CD4-positive, alpha-beta T cell (primary cell): ENCODE results near the gene ABCC11. TPM values are rescaled to one million over a fixed set of nuclear protein-coding genes. Genes with fewer than 3 reads are reported as not detected.

Experiments used
- ATAC-seq: fragments of 200-7000 bp; cut with Tn5 transposase; one replicate; pipeline ENCODE4 v1.10.0; 2022; ENCODE audit warnings: mild to moderate bottlenecking; ENCODE audit not compliant: poor library complexity
- CTCF ChIA-PET: fragments of 350-600 bp; sonication (Branson Sonifier 250); formaldehyde crosslinking; loops from one replicate; lab custom pipeline; 2021; ENCODE audit warnings: antibody characterized with exemption, inconsistent platforms; lab: Charles Lee
- POLR2A ChIA-PET: fragments of 350-600 bp; sonication (Branson Sonifier 250); formaldehyde crosslinking; loops from one replicate; lab custom pipeline; 2021; ENCODE audit warnings: antibody characterized with exemption, inconsistent platforms; lab: Charles Lee
- DNase-seq, 14 experiments: peaks; one replicate each; pipeline ENCODE4 v3.0.0-alpha.2; 2013 to 2020; ENCODE audit warnings: mixed read lengths in 2 of 14
- H3K27ac ChIP-seq, 2 donors: one replicate each; pipeline versions ENCODE4 v1.5.1 to v1.7.0; 2013; ENCODE audit warnings: low read length in 2 of 2, low read depth in 1 of 2, mild to moderate bottlenecking in 1 of 2
- H3K27me3 ChIP-seq, 2 experiments: 1 replicate in 1 of 2; 2 replicates in 1 of 2; pipeline versions ENCODE4 v1.6.1 to v1.7.0; 2013; ENCODE audit warnings: low read length in 2 of 2, control low read depth in 1 of 2, mild to moderate bottlenecking in 1 of 2, moderate library complexity in 1 of 2; ENCODE audit not compliant: insufficient read depth in 2 of 2, control insufficient read depth in 1 of 2
- H3K36me3 ChIP-seq: one replicate; pipeline ENCODE4 v1.6.1; 2013; ENCODE audit warnings: low read length, control low read depth; ENCODE audit not compliant: insufficient read depth
- H3K4me1 ChIP-seq: one replicate; pipeline ENCODE4 v1.6.1; 2013; ENCODE audit warnings: low read length, control low read depth; ENCODE audit not compliant: insufficient read depth
- H3K4me3 ChIP-seq: one replicate; pipeline ENCODE4 v1.5.1; 2013; ENCODE audit warnings: mild to moderate bottlenecking, low read length, moderate library complexity
- H3K9me3 ChIP-seq, 2 experiments: 1 replicate in 1 of 2; 2 replicates in 1 of 2; pipeline versions ENCODE4 v1.6.1 to v1.7.0; 2013; ENCODE audit warnings: low read length in 2 of 2, mild to moderate bottlenecking in 2 of 2, control low read depth in 1 of 2, moderate library complexity in 1 of 2; ENCODE audit not compliant: control insufficient read depth in 1 of 2, insufficient read depth in 1 of 2
- H3K27ac Mint-ChIP-seq: one replicate; pipeline ENCODE4 v1.8.0; 2020; ENCODE audit warnings: mixed read lengths
- H3K27me3 Mint-ChIP-seq: one replicate; pipeline ENCODE4 v1.8.0; 2021; ENCODE audit warnings: mixed read lengths
- H3K36me3 Mint-ChIP-seq: one replicate; pipeline ENCODE4 v1.8.0; 2021; ENCODE audit warnings: low read depth, mixed read lengths
- H3K4me1 Mint-ChIP-seq: one replicate; pipeline ENCODE4 v1.8.0; 2021; ENCODE audit warnings: low read depth, mixed read lengths
- H3K4me3 Mint-ChIP-seq: one replicate; pipeline ENCODE4 v1.8.0; 2020; ENCODE audit warnings: mild to moderate bottlenecking, mixed read lengths
- H3K9me3 Mint-ChIP-seq: one replicate; pipeline ENCODE4 v1.8.0; 2020; ENCODE audit warnings: mixed read lengths
- intact Hi-C, 2 experiments: fragments of 100-400 bp; cut with DNase I in 1 of 2; cut with micrococcal nuclease in 1 of 2; formaldehyde crosslinking; loops; one replicate each; pipeline versions ENCODE4 v1.15.1 to v1.9.0; 2023 to 2025; cut with DNase I, micrococcal nuclease
- total RNA-seq, 174 experiments: library from RNA in 2 of 174; stranded (reverse) in 2 of 174; gene quantifications; one replicate each; pipeline ENCODE4 v1.2.3 and lab custom pipeline; 2021 to 2026
- TF ChIP-seq, protein P1 (sequence below): fragments of 200-600 bp; IDR thresholded peaks from one replicate; pipeline ENCODE4 v1.8.0; 2022; ENCODE audit warnings: antibody characterized with exemption, mild to moderate bottlenecking

Gene ABCC11
- total RNA-seq, 2 experiments from 2014 or later = 0.08 TPM; not detected in 1

DNA sequence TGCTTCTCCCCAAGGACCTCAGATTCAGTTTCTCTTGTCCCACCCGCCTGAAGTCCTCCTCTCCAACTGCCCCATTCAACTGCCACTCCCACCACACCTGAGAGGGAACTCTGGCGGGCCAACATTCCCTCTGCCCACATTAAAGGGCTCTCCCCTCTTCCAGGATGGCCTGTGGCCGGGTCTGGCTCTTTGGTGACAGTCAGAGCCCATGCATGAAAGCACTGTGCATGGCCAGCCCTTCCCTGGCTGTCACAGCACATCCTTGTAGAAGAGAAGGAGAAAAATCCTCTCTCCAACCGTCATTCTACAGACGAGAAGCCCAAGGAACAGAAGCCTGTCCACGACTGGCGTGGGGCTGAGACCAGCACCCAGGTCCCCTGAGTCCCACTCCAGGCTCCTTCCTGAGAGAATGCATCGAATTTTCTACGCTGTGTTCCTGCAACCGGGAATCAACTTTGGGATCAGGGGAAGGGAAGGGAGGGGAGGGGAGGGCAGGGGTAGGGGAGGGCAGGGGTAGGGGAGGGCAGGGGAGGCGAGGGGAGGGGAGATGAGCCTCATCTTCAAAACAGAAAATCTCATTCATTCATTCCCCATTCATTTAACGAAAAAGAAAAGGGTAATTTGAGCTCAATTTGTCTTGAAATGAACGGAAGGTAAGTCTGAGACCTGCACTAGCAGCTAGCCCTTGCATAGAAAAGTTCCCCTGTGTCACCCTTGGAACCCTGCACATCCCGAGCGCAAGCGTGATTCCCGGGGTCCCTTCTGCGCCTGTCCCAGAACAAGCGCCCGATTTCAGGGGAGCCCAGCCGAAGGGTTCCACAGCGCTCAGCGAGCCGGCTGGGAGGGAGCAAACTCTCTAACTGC is 91.2 kb downstream of the ABCC11 start, which contains the start of gene ABCC12:
TSS of gene ABCC12 (minus strand) at position 68 of the 864 bp plus-strand sequence. CDS start 9,569 bp downstream, outside the sequence.
- H3K4me3 Mint-ChIP-seq = no peak within 1 kb of the TSS
- TF ChIP-seq, protein P1, sequence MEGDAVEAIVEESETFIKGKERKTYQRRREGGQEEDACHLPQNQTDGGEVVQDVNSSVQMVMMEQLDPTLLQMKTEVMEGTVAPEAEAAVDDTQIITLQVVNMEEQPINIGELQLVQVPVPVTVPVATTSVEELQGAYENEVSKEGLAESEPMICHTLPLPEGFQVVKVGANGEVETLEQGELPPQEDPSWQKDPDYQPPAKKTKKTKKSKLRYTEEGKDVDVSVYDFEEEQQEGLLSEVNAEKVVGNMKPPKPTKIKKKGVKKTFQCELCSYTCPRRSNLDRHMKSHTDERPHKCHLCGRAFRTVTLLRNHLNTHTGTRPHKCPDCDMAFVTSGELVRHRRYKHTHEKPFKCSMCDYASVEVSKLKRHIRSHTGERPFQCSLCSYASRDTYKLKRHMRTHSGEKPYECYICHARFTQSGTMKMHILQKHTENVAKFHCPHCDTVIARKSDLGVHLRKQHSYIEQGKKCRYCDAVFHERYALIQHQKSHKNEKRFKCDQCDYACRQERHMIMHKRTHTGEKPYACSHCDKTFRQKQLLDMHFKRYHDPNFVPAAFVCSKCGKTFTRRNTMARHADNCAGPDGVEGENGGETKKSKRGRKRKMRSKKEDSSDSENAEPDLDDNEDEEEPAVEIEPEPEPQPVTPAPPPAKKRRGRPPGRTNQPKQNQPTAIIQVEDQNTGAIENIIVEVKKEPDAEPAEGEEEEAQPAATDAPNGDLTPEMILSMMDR = no peak

DNA sequence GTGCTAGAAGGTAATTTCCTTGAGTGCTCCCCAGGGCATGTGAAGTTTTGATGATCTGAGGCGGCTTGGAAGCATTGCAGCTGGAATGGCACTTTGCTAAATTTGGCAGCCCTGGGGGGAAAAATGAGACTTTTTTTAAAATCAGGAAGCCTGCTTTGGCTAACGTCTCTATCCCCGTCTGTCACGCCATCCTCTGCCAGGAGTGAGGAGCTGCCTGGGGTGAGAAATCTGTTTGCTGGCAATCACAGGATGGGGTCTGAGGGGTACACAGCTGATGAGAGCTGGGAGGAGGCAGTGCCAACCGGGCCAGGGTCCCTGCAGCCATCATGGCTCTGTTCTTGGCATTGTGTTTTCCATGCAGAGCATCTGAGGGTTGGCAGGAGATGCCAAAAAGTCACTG is 93.6 kb downstream of the ABCC11 start:
- H3K4me3 ChIP-seq = no peak overlapping the region
- Mint-ChIP-seq H3K27me3 (peaks cover 27% of the 10 kb centered on the region), H3K36me3 (no peaks in the 10 kb centered on the region), H3K9me3 (no peaks in the 10 kb centered on the region), H3K4me3 (no peak overlapping the region), H3K4me1 (no peaks in the 10 kb centered on the region), H3K27ac (no peak overlapping the region)
- peaks cover 0 to 3% of the 10 kb centered on the region in 2 experiments for H3K27me3 ChIP-seq
- ChIA-PET CTCF (no interaction called here), POLR2A (no interaction called here)
- TF ChIP-seq, protein P1 = no peak
- no peaks in the 10 kb centered on the region for H3K9me3 ChIP-seq
- no peaks in the 10 kb centered on the region for H3K36me3 ChIP-seq
- intact Hi-C loops = no loop called here
- DNase-seq (no peak), ATAC-seq (no peak)
- H3K27ac ChIP-seq = no peak overlapping the region
- peaks cover 7% of the 10 kb centered on the region for H3K4me1 ChIP-seq

More for the DNA sequence above, 91.2 kb downstream of the ABCC11 start, which contains the start of gene ABCC12:
- Histone ChIP-seq H3K4me3 (no peak within 1 kb of the TSS), H3K4me1 (peaks cover 7% of the 10 kb centered on the region), H3K27me3 (peaks cover 0 to 3% of the 10 kb centered on the region in 2 experiments), H3K36me3 (no peaks in the 10 kb centered on the region), H3K9me3 (no peaks in the 10 kb centered on the region), H3K27ac (no peak within 1 kb of the TSS)
- ATAC-seq = no peak
- DNase-seq = no peak
- Mint-ChIP-seq H3K27me3 (peaks cover 15% of the 10 kb centered on the region), H3K9me3 (no peaks in the 10 kb centered on the region), H3K4me1 (no peaks in the 10 kb centered on the region), H3K36me3 (no peaks in the 10 kb centered on the region), H3K27ac (no peak within 1 kb of the TSS)
- intact Hi-C loops = loop anchor here (1.0 to 5.0 kb wide), 5 partner anchors 476 to 1539 kb away; no protein-coding TSS in a partner anchor
- POLR2A ChIA-PET = no interaction called here
- CTCF ChIA-PET = interaction anchor here (1.0 kb wide), 1 partner anchor 9 kb away, joined by 3 read pairs; no protein-coding TSS in a partner anchor

DNA sequence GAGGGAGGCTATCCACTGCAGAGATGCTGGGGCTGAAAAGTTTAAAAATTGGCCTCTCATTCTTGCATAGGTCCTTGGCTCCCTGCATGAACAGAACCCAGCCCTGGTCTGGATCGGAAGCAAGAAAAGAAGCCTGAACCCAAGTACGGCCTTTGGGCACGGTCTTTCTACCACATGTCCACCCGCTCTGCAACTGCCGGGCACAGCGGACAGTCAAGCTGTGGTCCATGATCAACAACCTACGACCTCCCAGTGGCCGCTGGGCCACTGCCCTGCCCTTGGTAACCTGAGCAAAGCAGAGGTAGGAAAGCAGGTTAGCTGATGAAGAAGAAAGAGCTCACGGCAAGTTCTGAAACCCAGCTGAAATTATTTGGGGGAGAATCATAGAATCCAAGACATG is 95.1 kb downstream of the ABCC11 start:
- Histone ChIP-seq H3K4me1 (peaks cover 7% of the 10 kb centered on the region), H3K9me3 (no peaks in the 10 kb centered on the region), H3K27ac (no peak overlapping the region), H3K4me3 (no peak overlapping the region), H3K36me3 (no peaks in the 10 kb centered on the region), H3K27me3 (peaks cover 0 to 3% of the 10 kb centered on the region in 2 experiments)
- TF ChIP-seq, protein P1 = no peak
- CTCF ChIA-PET = no interaction called here
- no peaks in the 10 kb centered on the region for H3K4me1 Mint-ChIP-seq
- intact Hi-C loops = no loop called here
- H3K4me3 Mint-ChIP-seq = no peak overlapping the region
- no peak for ATAC-seq
- peaks cover 32% of the 10 kb centered on the region for H3K27me3 Mint-ChIP-seq
- no peaks in the 10 kb centered on the region for H3K36me3 Mint-ChIP-seq
- no peaks in the 10 kb centered on the region for H3K9me3 Mint-ChIP-seq
- DNase-seq = no peak
- POLR2A ChIA-PET = no interaction called here
- H3K27ac Mint-ChIP-seq = no peak overlapping the region
